Brain pericyte (primary cell): ENCODE data around the gene RPS6KA2.
"Not testable (repeated sequence)": the region's sequence is repeated elsewhere in the genome, so short reads cannot be mapped to it uniquely, and the experiment has no call there.

Experiments used
- DNase-seq: peaks from one replicate; pipeline ENCODE4 v3.0.0-alpha.2; 2012; ENCODE audit warnings: low read depth, low spot score

The RPS6KA2 gene

DNA sequence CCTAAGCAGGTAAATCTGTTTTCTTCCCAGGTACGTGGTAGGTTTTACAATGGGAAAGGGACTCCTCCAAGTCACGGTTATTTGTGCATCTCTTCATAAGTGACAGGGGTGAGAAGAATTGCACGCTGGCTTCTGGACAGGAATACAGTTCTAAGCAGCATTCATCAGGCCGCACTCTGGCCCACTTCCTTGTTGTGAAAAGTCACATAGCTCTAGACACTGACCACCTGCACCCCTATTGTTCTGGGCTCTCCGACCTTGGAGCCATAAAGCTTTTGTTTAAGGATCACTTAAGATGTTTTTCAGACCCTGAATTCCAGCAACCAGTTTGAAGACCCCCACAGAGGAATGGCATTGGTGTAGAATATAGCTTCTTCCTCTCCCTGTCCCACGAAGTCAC is 72.0 kb downstream of the RPS6KA2 start:
- no peak for DNase-seq

DNA sequence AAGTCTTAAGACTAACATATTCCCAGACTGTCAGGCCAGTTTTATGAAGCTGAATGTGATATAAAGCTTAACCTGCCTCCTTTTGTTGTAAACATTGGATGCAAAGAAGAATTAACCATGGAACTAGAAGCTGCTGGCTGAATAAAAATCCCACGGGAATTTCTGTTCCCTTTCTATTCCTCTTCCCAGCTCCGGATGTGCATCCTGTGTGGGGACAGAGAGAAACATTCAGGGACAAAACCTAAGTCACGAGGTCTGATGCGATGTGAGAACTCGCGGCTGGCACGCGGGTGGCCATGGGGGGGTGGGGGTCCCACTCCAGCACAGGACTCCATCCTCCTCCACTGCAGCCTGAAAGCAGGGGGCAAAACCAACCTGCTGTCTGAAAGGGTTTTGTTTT is 72.7 kb downstream of the RPS6KA2 start:
- no peak for DNase-seq

GRCh38 chr6:166553563-166554271 is 73.3 kb downstream of the RPS6KA2 start:
- peak; percentile 75 for DNase-seq

- DNase-seq, result no peak
Observed at GRCh38 chr6:166552600-166552999, 74.5 kb downstream of the RPS6KA2 start.

- DNase-seq, result no peak
Observed at GRCh38 chr6:166551754-166552495, 75.1 kb downstream of the RPS6KA2 start.

DNA sequence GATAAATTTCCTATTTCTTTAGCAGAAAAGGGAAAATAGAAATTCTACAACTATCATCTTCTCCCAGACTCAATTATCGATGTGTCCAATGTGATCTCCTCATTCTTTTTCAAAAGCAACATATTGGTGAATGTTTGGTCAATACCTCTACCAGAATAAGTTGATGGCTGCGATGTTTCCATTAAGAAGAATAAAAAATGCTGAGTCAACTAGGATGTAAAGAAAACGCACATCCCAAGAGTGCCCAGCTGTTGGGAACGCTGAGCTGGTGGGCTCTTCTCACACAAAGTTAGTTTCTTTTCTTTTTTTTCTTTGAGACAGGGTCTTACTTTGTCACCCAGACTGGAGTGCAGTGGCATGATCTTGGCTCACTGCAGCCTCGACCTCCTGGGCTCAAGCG is 80.4 kb downstream of the RPS6KA2 start:
- DNase-seq, result no peak

DNA sequence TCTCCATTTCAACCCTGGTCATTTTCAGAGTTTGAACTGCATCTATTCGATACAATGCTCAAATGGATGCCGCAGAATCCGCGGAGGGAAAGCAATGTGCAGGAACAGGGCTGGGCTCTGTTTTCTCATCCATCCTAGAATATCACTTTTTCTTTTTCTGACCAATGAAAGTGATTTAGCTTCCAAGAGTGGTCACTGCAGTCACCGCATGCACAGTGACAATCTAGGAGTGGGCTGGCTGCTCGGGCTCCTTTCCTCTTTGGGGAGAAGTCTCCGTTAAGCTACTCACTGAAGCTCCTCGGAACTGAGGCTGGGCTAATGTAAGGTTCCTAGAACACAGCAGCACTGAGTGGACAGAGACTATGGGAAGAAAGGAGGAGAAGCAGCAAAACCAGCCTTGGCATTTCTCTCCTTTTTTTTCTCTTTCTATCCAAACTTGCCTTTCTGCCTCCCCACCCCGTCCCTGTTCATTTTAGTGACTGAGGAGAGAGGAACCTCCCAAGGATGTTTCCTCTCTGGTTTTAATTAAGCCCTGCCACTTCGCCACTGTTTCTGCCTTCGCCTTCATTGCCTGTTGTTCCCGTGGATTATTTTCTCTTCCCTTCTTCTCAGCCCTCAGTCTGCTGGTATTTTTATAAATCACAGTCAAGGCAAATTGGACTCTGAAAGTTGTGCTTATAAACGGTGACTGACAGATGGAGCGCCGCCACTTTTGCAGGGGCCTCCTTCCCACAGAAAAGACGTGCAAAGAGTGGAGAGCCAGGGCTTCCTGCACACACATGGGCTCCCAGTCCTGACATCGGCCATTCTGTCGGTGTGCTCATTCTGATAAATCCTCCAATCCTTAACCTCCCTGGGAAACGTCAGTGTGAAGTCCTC is 81.7 kb downstream of the RPS6KA2 start:
- DNase-seq, result no peak

- no peak for DNase-seq
Observed at GRCh38 chr6:166544296-166544605, 82.8 kb downstream of the RPS6KA2 start.

DNA sequence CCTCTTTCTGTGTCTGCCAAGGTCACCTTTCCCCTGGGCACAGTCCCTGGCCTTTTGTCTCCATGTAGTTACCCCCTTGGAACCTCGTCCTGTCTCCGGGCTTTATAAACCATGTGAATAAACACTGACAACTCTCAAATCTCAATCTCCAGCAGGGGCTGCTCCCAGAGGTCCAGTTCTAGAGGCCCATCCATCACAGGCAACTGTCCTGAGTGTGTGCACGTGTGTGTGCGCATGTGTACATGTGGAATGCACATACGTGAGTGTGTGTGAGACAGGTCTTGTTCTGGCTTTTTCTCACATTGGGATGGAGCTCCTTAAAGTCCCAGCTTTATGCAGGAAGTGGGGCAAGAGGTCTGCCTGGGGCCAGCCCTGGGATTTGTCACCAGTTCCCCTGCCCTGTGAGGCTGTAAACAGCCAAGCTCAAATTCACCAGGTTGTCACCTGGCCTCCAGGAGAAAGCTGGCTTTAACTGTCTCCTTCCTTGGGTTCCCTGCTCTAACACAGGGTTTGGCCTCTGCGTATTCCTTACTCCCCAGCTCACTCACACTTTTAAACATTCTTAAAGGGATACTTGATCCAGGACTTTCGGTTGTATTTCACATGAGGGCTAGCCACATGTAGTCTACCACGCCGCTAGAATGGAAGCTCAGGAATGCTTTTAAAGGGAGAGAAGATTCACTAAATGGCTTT is 83.3 kb downstream of the RPS6KA2 start:
- no peak for DNase-seq

- DNase-seq, result no peak
Observed at GRCh38 chr6:166542580-166542912, 84.5 kb downstream of the RPS6KA2 start.

DNA sequence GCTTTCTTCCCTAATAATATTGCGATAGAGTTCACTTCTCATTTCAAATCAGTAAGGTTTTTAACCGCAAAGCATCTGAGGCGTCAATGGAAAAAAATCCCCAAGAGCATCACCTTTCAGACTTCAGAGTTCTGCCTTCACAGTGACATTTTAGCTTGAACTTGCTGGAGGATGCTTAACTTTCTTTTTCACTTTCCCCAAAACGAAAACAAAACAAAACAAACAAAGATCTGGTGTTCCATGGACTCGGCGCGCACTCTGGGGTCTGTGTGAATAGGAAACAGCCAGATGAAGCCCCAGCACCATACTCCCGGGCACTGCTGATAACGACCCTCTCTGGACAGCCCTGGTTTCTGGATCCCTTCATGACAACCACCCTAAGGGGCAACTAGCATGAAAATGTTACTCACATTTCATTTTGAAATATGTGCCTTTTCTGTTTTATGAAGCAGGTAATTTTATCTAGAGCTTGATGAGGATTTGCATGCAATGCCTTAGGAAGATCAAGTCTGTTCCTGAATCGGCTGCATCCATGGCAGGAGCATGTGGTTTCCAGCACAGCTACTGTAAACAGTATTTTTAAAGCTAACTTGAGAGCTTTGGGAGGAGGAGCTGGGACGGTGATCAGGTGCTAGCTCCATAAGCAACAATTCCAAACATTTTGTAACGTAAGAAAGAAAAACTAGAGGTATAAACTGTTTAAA is 85.0 kb downstream of the RPS6KA2 start:
- DNase-seq, result no peak

DNA sequence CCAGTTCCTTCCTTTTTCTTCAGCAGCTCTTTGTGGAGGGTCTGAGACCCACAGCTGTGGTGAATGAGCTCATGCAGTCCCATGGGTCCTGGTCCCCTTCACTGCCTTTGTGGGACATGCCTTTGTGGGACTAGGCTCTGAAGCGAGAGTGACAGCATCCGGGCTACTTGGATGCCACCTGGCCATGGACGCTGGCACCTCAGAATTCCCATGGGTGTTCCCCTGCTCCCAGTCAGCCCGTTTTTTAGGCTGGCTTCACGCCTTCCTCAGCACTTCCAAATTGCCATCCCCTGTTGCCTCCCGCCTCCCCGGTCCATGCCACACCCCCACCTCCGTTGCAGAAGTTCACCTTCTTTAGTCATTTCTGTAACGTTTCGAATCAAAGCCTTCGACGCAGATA is 85.7 kb downstream of the RPS6KA2 start:
- no peak for DNase-seq

DNA sequence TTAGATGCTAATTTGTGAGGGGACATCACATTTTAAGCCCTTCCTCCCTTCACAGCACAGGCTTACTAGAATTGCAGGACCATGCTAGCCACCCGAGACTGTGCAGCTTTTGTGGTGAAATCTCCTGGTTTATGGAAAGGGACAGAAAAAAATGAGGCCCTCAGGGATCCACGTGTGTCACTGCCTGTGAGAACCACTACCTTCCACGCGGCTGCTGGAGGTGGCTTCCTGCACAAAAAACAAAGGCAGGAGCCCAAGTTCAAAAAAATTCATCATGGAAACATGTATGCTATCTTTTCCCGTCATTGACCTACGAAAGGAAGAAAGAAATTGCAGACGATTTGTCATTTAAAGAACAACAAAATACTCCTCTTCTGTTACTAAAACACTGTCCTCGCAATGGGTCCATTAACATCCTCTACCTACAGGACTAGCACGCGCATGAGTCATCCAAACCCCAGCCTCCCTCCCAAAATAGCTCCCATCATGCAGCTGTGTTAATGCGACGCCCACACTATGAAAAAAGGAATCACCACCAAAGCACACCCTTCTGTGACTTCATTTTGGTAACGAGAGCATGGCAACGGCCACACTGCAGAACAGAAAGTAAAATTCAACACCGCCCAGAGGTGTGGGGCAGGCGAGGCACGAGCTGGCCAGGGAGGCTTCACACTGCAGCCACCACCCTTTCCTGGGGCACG is 86.3 kb downstream of the RPS6KA2 start:
- DNase-seq, result no peak

GRCh38 chr6:166539543-166539942 is 87.5 kb downstream of the RPS6KA2 start:
- no peak for DNase-seq

GRCh38 chr6:166539011-166539385 is 88.1 kb downstream of the RPS6KA2 start:
- not testable (repeated sequence) for DNase-seq

DNA sequence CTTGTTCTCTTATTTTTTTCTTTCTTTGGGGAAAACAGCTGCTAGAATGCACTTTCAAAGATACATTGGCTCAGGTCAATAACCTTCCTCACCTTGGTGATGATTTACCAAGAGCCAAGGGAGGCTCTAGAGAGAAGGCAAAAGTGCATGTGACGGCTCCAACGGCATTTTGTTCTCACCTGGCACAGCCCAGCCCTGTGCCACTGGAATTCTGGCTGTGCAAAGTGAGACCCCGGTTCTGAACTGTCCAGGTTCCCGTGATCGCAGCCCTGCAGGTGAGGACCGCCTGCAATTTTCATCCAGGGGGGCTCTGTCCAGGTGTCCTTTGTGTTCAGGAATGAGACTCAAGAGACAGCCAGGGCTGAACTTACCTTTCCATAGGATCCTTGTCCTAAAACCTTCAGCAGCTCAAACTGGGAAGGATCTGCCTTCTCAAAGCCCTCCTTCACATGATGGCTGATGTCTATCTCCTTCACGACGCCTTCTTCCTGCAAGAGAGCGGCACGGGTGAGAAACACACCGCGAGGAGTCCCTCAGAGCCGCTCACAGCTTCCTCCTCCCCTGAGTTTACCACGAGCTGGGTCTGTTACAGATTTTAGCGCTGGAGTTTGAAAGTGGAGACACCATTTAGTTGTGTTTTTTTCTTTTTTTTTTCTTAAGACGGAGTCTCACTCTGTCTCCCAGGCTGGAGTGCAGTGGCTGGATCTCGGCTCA is 88.6 kb downstream of the RPS6KA2 start:
- no peak for DNase-seq

DNA sequence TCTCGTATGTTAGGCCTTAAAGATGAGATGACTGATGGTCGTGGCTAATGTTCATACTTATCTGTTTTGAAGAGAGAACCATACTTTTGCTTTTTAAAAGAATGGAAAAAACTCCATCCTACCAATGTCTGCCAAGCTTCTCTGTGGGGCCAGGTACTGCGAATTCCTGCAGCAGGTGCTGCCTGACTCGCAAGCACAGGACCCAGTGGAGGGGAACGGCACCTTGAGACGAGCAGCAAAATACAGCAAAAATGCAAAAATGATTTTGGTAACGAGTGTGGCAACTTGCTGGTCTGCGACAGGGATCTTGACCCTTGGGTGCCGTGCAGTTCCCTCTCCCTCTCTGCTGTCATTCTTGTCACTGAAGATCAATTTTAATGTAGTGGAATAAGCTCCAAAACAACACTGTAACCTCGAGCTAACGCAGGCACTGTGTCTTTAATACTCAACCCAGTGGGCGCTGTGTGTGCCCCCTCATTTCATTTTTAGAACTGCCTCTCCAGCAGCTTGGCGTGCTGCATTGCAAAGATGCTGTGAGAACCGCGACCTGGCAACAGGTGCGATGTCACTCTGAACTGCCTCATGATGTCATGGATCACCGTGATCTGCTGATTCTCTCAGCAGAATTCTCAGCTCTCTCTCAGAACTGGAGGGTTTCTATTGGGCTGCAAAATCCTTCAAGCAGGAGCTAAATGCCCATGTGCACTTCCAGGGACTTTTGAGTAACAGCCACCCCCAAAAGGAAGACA is 92.2 kb downstream of the RPS6KA2 start:
- DNase-seq, result no peak

DNA sequence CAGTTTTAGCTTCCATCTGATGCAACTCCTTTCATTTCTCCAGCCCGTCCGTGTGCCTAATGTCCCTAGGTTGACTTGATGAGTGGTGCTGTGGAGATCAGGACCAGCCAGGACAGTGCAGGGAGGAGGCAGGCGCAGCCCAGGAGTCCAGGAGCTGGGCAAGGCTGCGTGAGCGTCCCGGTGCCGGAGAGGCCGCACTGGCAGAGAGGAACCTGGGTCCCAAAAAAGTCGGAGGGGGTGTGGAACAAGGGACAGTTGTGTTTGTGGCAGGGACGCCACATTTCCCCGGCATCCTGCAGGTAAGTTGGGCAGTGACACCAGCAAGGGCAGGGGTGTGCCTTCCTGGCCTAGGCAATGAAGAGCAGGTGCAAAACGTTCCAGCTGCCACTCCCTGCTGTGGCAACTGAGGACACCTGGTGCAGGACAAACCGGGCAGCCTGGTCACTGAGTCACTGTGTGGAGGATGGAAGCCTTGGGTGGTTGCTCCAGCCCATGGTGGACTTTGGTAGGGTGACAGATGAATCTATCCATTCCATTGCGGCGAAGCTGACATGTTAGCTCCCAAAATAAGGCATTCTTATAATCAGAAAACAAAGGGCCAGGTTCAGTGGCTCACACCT is 93.7 kb downstream of the RPS6KA2 start:
- no peak for DNase-seq

GRCh38 chr6:166532302-166532701 is 94.7 kb downstream of the RPS6KA2 start:
- no peak for DNase-seq
